NCI-H128 (cell line): ENCODE results near the gene CNTD1.
A peak's percentile ranks its signal among the peaks of the same experiment; 100 is the strongest.
"Not testable (repeated sequence)": the region's sequence is repeated elsewhere in the genome, so short reads cannot be mapped to it uniquely, and the experiment has no call there.

Source experiments
- DNase-seq: peaks from one replicate; lab custom pipeline; 2025; ENCODE audit not compliant: unreplicated experiment; lab: John Stamatoyannopoulos, UW

The CNTD1 gene

GRCh38 chr17:42798383-42799380 lies at the start of gene CNTD1, which contains the start of gene COA3:
TSS of gene CNTD1 (plus strand) at chr17:42798861. CDS start at chr17:42799068, 207 bp downstream.
TSS of gene COA3 (minus strand) at chr17:42798704. CDS start at chr17:42798681, 23 bp downstream.
- peak; percentile 21 for DNase-seq

- no peak for DNase-seq
These were observed 49.5 kb upstream of the CNTD1 start for GRCh38 chr17:42748908-42749798.

GRCh38 chr17:42750739-42751344 lies 47.8 kb upstream of the CNTD1 start:
- no peak for DNase-seq

- DNase-seq = no peak
These were observed 47.0 kb upstream of the CNTD1 start for GRCh38 chr17:42751628-42752027.

GRCh38 chr17:42754782-42755181 lies 43.9 kb upstream of the CNTD1 start:
- DNase-seq = no peak

GRCh38 chr17:42759982-42760651 lies 38.5 kb upstream of the CNTD1 start:
- DNase-seq = no peak

- no peak for DNase-seq
These were observed 37.7 kb upstream of the CNTD1 start, which contains the start of gene RAMP2 for GRCh38 chr17:42760652-42761581. TSS of gene RAMP2 (plus strand) at chr17:42761227. CDS start at chr17:42761262, 35 bp downstream.

- DNase-seq = no peak
These were observed 37.0 kb upstream of the CNTD1 start for GRCh38 chr17:42761638-42762037.

GRCh38 chr17:42766124-42766523 lies 32.5 kb upstream of the CNTD1 start:
- no peak for DNase-seq

GRCh38 chr17:42767512-42767911 lies 31.1 kb upstream of the CNTD1 start:
- no peak for DNase-seq

GRCh38 chr17:42768006-42768405 lies 30.7 kb upstream of the CNTD1 start:
- DNase-seq = not testable (repeated sequence)

- not testable (repeated sequence) for DNase-seq
These were observed 28.7 kb upstream of the CNTD1 start for GRCh38 chr17:42769964-42770363.

- DNase-seq = no peak
These were observed 25.7 kb upstream of the CNTD1 start for GRCh38 chr17:42772945-42773289.

- DNase-seq = peak; percentile 13
These were observed 25.2 kb upstream of the CNTD1 start, which contains the start of gene VPS25 for GRCh38 chr17:42773290-42774035. TSS of gene VPS25 (plus strand) at chr17:42773449. CDS start at chr17:42773476, 27 bp downstream.

- DNase-seq = no peak
These were observed 24.5 kb upstream of the CNTD1 start for GRCh38 chr17:42774066-42774745.

- no peak for DNase-seq
These were observed 23.0 kb upstream of the CNTD1 start for GRCh38 chr17:42775534-42776098.

GRCh38 chr17:42778570-42778969 lies 20.1 kb upstream of the CNTD1 start:
- no peak for DNase-seq
